H1 (cell line): Measurements from ENCODE around the gene CTNND2. TPM values are rescaled to one million over a fixed set of nuclear protein-coding genes. Genes with fewer than 3 reads are reported as not detected.

ENCODE experiments used
- CTCF ChIA-PET: fragments of 300-600 bp; sonication (Branson Sonifier 250); formaldehyde crosslinking; loops from one replicate; lab custom pipeline; 2021; ENCODE audit not compliant: partially characterized antibody; lab: Charles Lee
- POLR2A ChIA-PET: fragments of 300-600 bp; sonication (Branson Sonifier 250); formaldehyde crosslinking; loops from one replicate; lab custom pipeline; 2021; ENCODE audit warnings: inconsistent platforms; ENCODE audit not compliant: partially characterized antibody; lab: Charles Lee
- DNase-seq, 2 experiments: peaks; one replicate each; pipeline versions ENCODE4 v3.0.0 to v3.0.0-alpha.2; 2010 to 2022; ENCODE audit warnings: low spot score in 2 of 2, low read depth in 1 of 2, mixed read lengths in 1 of 2
- FAIRE-seq: peaks from 2 replicates; lab custom pipeline; 2011; peaks lifted over from hg19 to GRCh38; lab: Jason Lieb, UNC
- H2AFZ ChIP-seq: 2 replicates; pipeline ENCODE4 v1.8.1; 2012; ENCODE audit warnings: low read length, inconsistent platforms
- H2AK5ac ChIP-seq: 2 replicates; pipeline ENCODE4 v1.6.1; 2013; ENCODE audit warnings: low read depth, low read length
- H2BK120ac ChIP-seq: replicated peaks from 2 replicates; pipeline ENCODE3; 2013; ENCODE audit warnings: low read depth, low read length, inconsistent platforms
- H2BK12ac ChIP-seq: 2 replicates; pipeline ENCODE4 v1.6.1; 2013; ENCODE audit warnings: low read depth, low read length
- H2BK15ac ChIP-seq: 2 replicates; pipeline ENCODE4 v1.6.1; 2013; ENCODE audit warnings: low read length
- H2BK20ac ChIP-seq: 2 replicates; pipeline ENCODE4 v1.6.1; 2013; ENCODE audit warnings: low read length
- H2BK5ac ChIP-seq: 2 replicates; pipeline ENCODE4 v1.6.1; 2013; ENCODE audit warnings: low read depth, low read length
- H3K14ac ChIP-seq: 2 replicates; pipeline ENCODE4 v1.6.1; 2013; ENCODE audit warnings: inconsistent platforms; ENCODE audit not compliant: insufficient read length
- H3K18ac ChIP-seq: 2 replicates; pipeline ENCODE4 v1.6.1; 2013; ENCODE audit warnings: low read length; ENCODE audit errors: extremely low read depth
- H3K23ac ChIP-seq: 2 replicates; pipeline ENCODE4 v1.6.1; 2013; ENCODE audit warnings: inconsistent platforms; ENCODE audit not compliant: insufficient read length
- H3K23me2 ChIP-seq: 2 replicates; pipeline ENCODE4 v1.6.1; 2013; ENCODE audit warnings: low read depth, low read length
- H3K27ac ChIP-seq: 2 replicates; pipeline ENCODE4 v1.6.1; 2011; ENCODE audit warnings: low read depth, low read length, inconsistent platforms
- H3K27me3 ChIP-seq, 4 experiments: replicated peaks in 1 of 4; 1 replicate in 1 of 4; 2 replicates in 3 of 4; pipeline versions ENCODE4 v1.6.1 to v1.8.1; 2011 to 2013; ENCODE audit warnings: low read length in 3 of 4, mild to moderate bottlenecking in 3 of 4, inconsistent platforms in 2 of 4, mixed read lengths in 2 of 4, moderate library complexity in 1 of 4; ENCODE audit not compliant: control insufficient read depth in 3 of 4, insufficient read depth in 3 of 4; ENCODE audit errors: extremely low read depth in 1 of 4
- H3K36me3 ChIP-seq, 4 experiments: 2 replicates each; pipeline versions ENCODE4 v1.6.1 to v1.8.1; 2011 to 2013; ENCODE audit warnings: mild to moderate bottlenecking in 4 of 4, low read length in 3 of 4, moderate library complexity in 2 of 4, control low read depth in 1 of 4, inconsistent platforms in 1 of 4; ENCODE audit not compliant: insufficient read depth in 4 of 4, control insufficient read depth in 2 of 4
- H3K4ac ChIP-seq: replicated peaks from 2 replicates; pipeline ENCODE3; 2013; ENCODE audit warnings: low read length, low read depth, mixed read lengths, inconsistent platforms; ENCODE audit not compliant: insufficient read length
- H3K4me1 ChIP-seq, 4 experiments: replicated peaks in 1 of 4; 1 replicate in 1 of 4; 2 replicates in 3 of 4; pipeline versions ENCODE4 v1.6.1 to v1.8.1; 2011 to 2013; ENCODE audit warnings: low read length in 3 of 4, inconsistent platforms in 2 of 4, mixed read lengths in 1 of 4; ENCODE audit not compliant: insufficient read depth in 4 of 4, control insufficient read depth in 3 of 4
- H3K4me2 ChIP-seq, 2 experiments: 2 replicates each; pipeline versions ENCODE4 v1.6.1 to v1.8.1; 2011 to 2013; ENCODE audit warnings: low read depth in 2 of 2, low read length in 2 of 2, control low read depth in 1 of 2, inconsistent platforms in 1 of 2, mild to moderate bottlenecking in 1 of 2; ENCODE audit not compliant: insufficient read depth in 1 of 2
- H3K4me3 ChIP-seq, 4 experiments: fragments of 200-600, 300-600 bp in 1 of 4; sonication (generic), shearing (Covaris generic), sonication (Bioruptor Twin) in 1 of 4; 2 replicates each; pipeline versions ENCODE4 v1.5.1 to v1.8.1; 2011 to 2016; ENCODE audit warnings: low read length in 4 of 4, low read depth in 3 of 4, control low read depth in 2 of 4, inconsistent platforms in 2 of 4, mild to moderate bottlenecking in 2 of 4, mixed read lengths in 1 of 4, moderate library complexity in 1 of 4; ENCODE audit not compliant: insufficient read depth in 2 of 4; ENCODE audit errors: extremely low read depth in 1 of 4
- H3K56ac ChIP-seq: replicated peaks from 2 replicates; pipeline ENCODE3; 2013; ENCODE audit warnings: low read depth, mild to moderate bottlenecking, mixed read lengths, low read length, inconsistent platforms; ENCODE audit not compliant: insufficient read length
- H3K79me1 ChIP-seq: 2 replicates; pipeline ENCODE4 v1.6.1; 2013; ENCODE audit warnings: low read depth, low read length, control low read depth
- H3K79me2 ChIP-seq, 2 experiments: 2 replicates each; pipeline versions ENCODE4 v1.6.1 to v1.8.1; 2012 to 2013; ENCODE audit warnings: low read length in 2 of 2, mild to moderate bottlenecking in 2 of 2, inconsistent platforms in 1 of 2; ENCODE audit not compliant: insufficient read depth in 2 of 2, control insufficient read depth in 1 of 2
- H3K9ac ChIP-seq, 4 experiments: replicated peaks in 1 of 4; 1 replicate in 1 of 4; 2 replicates in 3 of 4; pipeline versions ENCODE4 v1.6.1 to v1.8.1; 2011 to 2013; ENCODE audit warnings: low read depth in 3 of 4, low read length in 3 of 4, control low read depth in 2 of 4, mild to moderate bottlenecking in 2 of 4, moderate library complexity in 2 of 4, inconsistent platforms in 1 of 4; ENCODE audit errors: extremely low read depth in 1 of 4
- H3K9me3 ChIP-seq, 2 experiments: 2 replicates each; pipeline versions ENCODE4 v1.6.1 to v1.8.1; 2012 to 2013; ENCODE audit warnings: mild to moderate bottlenecking in 2 of 2, moderate library complexity in 2 of 2, control low read depth in 1 of 2, inconsistent platforms in 1 of 2, low read depth in 1 of 2, low read length in 1 of 2, mixed read lengths in 1 of 2; ENCODE audit not compliant: insufficient read depth in 2 of 2
- H4K20me1 ChIP-seq, 2 experiments: replicated peaks in 1 of 2; 2 replicates each; pipeline versions ENCODE3 to v1.8.1; 2011 to 2013; ENCODE audit warnings: inconsistent platforms in 2 of 2, low read length in 2 of 2, mild to moderate bottlenecking in 1 of 2; ENCODE audit not compliant: insufficient read depth in 2 of 2, control insufficient read depth in 1 of 2
- H4K5ac ChIP-seq: 2 replicates; pipeline ENCODE4 v1.6.1; 2013; ENCODE audit warnings: low read length, low read depth, mixed read lengths, inconsistent platforms; ENCODE audit not compliant: insufficient read length
- H4K8ac ChIP-seq: 2 replicates; pipeline ENCODE4 v1.8.0; 2013; ENCODE audit warnings: mild to moderate bottlenecking, moderate library complexity, low read length, inconsistent platforms; ENCODE audit not compliant: insufficient read depth; ENCODE audit errors: extremely low read depth
- H4K91ac ChIP-seq: replicated peaks from 2 replicates; pipeline ENCODE3; 2013; ENCODE audit warnings: low read length, mixed read lengths, inconsistent platforms; ENCODE audit not compliant: insufficient read length
- ASH2L ChIP-seq: fragments of 200-600, 300-600 bp; sonication (generic); IDR thresholded peaks from one replicate; pipeline ENCODE4 v1.7.1; 2017; ENCODE audit warnings: low read length
- BCL11A ChIP-seq, 2 experiments: IDR thresholded peaks; one replicate each; pipeline ENCODE4 v1.6.1; 2011; ENCODE audit warnings: low read depth in 2 of 2, low read length in 2 of 2, mild to moderate bottlenecking in 2 of 2
- CBX5 ChIP-seq: fragments of 300-800, 300-1000 bp; sonication (generic); IDR thresholded peaks from 2 replicates; pipeline ENCODE4 v1.7.1; 2016; ENCODE audit warnings: antibody characterized with exemption, low read length, low read depth
- CTBP2 ChIP-seq: IDR thresholded peaks from 2 replicates; pipeline ENCODE4 v1.7.0; 2011; ENCODE audit warnings: borderline replicate concordance, mild to moderate bottlenecking, moderate library complexity, mixed read lengths, low read length; ENCODE audit not compliant: insufficient read depth, insufficient read length
- EZH2 ChIP-seq: fragments of 200-600 bp; sonication (generic); IDR thresholded peaks from 2 replicates; pipeline ENCODE4 v1.7.1; 2012; ENCODE audit warnings: low read depth, mild to moderate bottlenecking, moderate library complexity, low read length, inconsistent platforms; ENCODE audit not compliant: severe bottlenecking
- FOSL1 ChIP-seq: IDR thresholded peaks from 2 replicates; pipeline ENCODE4 v1.6.1; 2011; ENCODE audit warnings: mild to moderate bottlenecking, low read depth, low read length, moderate library complexity; ENCODE audit not compliant: insufficient read depth
- GABPA ChIP-seq: IDR thresholded peaks from 2 replicates; pipeline ENCODE4 v1.6.1; 2011; ENCODE audit warnings: mild to moderate bottlenecking, low read length, moderate library complexity, borderline replicate concordance; ENCODE audit not compliant: insufficient read depth
- KDM4A ChIP-seq: IDR thresholded peaks from one replicate; pipeline ENCODE4 v1.7.1; 2012; ENCODE audit warnings: low read depth, mild to moderate bottlenecking, moderate library complexity, low read length, inconsistent platforms; ENCODE audit not compliant: severe bottlenecking
- POU5F1 ChIP-seq: IDR thresholded peaks from 2 replicates; pipeline ENCODE4 v1.6.1; 2011; ENCODE audit warnings: low read depth, mild to moderate bottlenecking, low read length, moderate library complexity
- RBBP5 ChIP-seq: IDR thresholded peaks from 2 replicates; pipeline ENCODE4 v1.7.1; 2012; ENCODE audit warnings: low read depth, mild to moderate bottlenecking, inconsistent platforms, low read length, moderate library complexity, borderline replicate concordance
- SIRT6 ChIP-seq: IDR thresholded peaks from one replicate; pipeline ENCODE4 v1.7.1; 2012; ENCODE audit warnings: low read length, inconsistent platforms
- ZNF274 ChIP-seq: IDR thresholded peaks from 2 replicates; pipeline ENCODE4 v1.7.0; 2012; ENCODE audit warnings: low read length, borderline replicate concordance; ENCODE audit errors: extremely low read depth
- polyA plus RNA-seq, 7 experiments: library from polyadenylated mRNA; depleted of rRNA in 3 of 7; stranded (reverse) in 5 of 7; unstranded in 2 of 7; fragments of >200 nt in 5 of 7; fragments of 200-250 nt in 2 of 7; gene quantifications; 1 replicate in 5 of 7; 2 replicates in 1 of 7; 4 replicates in 1 of 7; pipeline versions ENCODE4 v1.2.1 to v1.2.3, GENCODE V29; 2011 to 2013; ENCODE audit warnings: missing spikeins in 2 of 7, mixed read lengths in 2 of 7
- total RNA-seq: library from RNA; stranded (reverse); fragmentation: NEBNext Ultra II Directional; extraction: Animal tissue kit (Norgen Biotek cat#: 25700); gene quantifications from 2 replicates; pipeline ENCODE4 v1.2.1, GENCODE V29; 2021
- TF ChIP-seq, protein P1 (sequence below), 3 experiments: IDR thresholded peaks; 1 replicate in 2 of 3; 2 replicates in 1 of 3; pipeline versions ENCODE4 v1.5.1 to v1.6.1; 2011; ENCODE audit warnings: low read length in 3 of 3, mild to moderate bottlenecking in 3 of 3, inconsistent platforms in 2 of 3, low read depth in 1 of 3, moderate library complexity in 1 of 3; ENCODE audit not compliant: insufficient read depth in 1 of 3; ENCODE audit errors: control extremely low read depth in 1 of 3

The CTNND2 gene
- total and polyA plus RNA-seq, 2 of the 8 experiments (the other 6 are each of a cell fraction or from before 2014, with no cell fraction given), result 7.4 to 14.2 TPM

- Histone ChIP-seq H3K27ac (no peak overlapping the region), H3K4me1 (no peaks in the 10 kb centered on the region), H3K23me2 (no peaks in the 10 kb centered on the region), H3K36me3 (no peaks in the 10 kb centered on the region), H2AFZ (no peak overlapping the region), H3K4me2 (no peak overlapping the region), H3K4ac (no peak overlapping the region), H3K9ac (no peak overlapping the region), H4K5ac (no peak overlapping the region), H2AK5ac (no peak overlapping the region), H3K14ac (no peak overlapping the region), H3K23ac (no peak overlapping the region), H3K56ac (no peak overlapping the region), H3K79me1 (no peaks in the 10 kb centered on the region), H3K4me3 (no peak overlapping the region), H2BK5ac (no peak overlapping the region), H2BK20ac (no peak overlapping the region), H3K27me3 (no peaks in the 10 kb centered on the region), H3K9me3 (no peaks in the 10 kb centered on the region), H2BK12ac (no peak overlapping the region), H2BK15ac (no peak overlapping the region), H2BK120ac (no peak overlapping the region), H4K91ac (no peak overlapping the region), H4K20me1 (no peaks in the 10 kb centered on the region), H4K8ac (no peak overlapping the region), H3K79me2 (no peaks in the 10 kb centered on the region), H3K18ac (no peak overlapping the region; the same call in 1 of the 2 replicates)
- ChIA-PET CTCF (no interaction called here), POLR2A (no interaction called here)
- FAIRE-seq (no peak), DNase-seq (no peak)
- TF ChIP-seq ASH2L (no peak), ZNF274 (no peak), RBBP5 (no peak), BCL11A (IDR thresholded peaks at IDR 0.05; ENCODE audit: low read depth in 2 of 2, low read length in 2 of 2) (no peak), EZH2 (no peak), GABPA (no peak), SIRT6 (no peak), POU5F1 (no peak), KDM4A (no peak), CBX5 (no peak), FOSL1 (no peak), CTBP2 (no peak)
- TF ChIP-seq, protein P1, sequence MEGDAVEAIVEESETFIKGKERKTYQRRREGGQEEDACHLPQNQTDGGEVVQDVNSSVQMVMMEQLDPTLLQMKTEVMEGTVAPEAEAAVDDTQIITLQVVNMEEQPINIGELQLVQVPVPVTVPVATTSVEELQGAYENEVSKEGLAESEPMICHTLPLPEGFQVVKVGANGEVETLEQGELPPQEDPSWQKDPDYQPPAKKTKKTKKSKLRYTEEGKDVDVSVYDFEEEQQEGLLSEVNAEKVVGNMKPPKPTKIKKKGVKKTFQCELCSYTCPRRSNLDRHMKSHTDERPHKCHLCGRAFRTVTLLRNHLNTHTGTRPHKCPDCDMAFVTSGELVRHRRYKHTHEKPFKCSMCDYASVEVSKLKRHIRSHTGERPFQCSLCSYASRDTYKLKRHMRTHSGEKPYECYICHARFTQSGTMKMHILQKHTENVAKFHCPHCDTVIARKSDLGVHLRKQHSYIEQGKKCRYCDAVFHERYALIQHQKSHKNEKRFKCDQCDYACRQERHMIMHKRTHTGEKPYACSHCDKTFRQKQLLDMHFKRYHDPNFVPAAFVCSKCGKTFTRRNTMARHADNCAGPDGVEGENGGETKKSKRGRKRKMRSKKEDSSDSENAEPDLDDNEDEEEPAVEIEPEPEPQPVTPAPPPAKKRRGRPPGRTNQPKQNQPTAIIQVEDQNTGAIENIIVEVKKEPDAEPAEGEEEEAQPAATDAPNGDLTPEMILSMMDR (IDR thresholded peaks at IDR 0.05; ENCODE audit: control extremely low read depth in 1 of 3, insufficient read depth in 1 of 3, low read depth in 1 of 3, low read length in 3 of 3), result no peak
These were observed 37.3 kb upstream of the CTNND2 start for GRCh38 chr5:11941566-11941965.
